RKO (cell line): Measurements from ENCODE around the gene ACSS2.

Source experiments
- DNase-seq: peaks from one replicate; pipeline ENCODE4 v3.0.0-alpha.2; 2016; ENCODE audit warnings: low spot score

The ACSS2 gene

DNA sequence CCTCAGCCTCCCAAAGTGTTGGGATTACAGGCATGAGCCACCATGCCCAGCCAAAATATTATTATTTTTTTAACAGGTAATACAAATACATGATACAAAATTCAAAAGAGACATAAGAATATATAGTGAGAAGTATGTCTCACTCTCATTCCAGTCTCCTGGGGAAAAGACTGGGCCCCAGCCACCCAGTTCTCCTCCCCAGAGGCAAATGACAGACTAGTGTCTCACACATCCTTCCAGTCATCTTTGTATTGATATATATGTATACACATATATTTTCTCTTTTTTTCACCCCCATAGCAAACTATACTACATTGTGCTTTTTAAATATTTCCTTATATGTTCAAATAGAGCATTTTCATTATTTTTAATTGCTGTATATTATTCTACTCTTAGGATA lies 70.9 kb downstream of the ACSS2 start:
- no peak for DNase-seq

DNA sequence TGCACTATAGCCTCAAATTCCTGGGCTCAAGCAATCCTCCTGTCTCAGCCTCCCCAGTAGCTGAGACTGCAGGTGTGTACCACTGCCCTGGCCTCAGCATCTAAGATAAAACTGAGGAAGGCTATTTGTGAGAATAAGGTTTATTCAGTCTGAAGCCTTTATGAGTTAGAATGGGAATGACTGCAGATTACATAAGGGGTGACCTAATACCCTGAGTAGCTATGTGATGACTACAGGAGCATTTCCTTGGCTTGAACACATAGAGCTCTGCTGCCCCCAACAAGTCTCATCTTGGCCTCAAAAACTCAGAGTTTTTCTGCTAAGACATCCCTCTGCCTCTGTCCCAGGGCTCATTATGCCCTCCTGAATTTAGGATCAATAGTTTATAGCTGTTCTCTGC lies 71.6 kb downstream of the ACSS2 start:
- peak; percentile 91 for DNase-seq

DNA sequence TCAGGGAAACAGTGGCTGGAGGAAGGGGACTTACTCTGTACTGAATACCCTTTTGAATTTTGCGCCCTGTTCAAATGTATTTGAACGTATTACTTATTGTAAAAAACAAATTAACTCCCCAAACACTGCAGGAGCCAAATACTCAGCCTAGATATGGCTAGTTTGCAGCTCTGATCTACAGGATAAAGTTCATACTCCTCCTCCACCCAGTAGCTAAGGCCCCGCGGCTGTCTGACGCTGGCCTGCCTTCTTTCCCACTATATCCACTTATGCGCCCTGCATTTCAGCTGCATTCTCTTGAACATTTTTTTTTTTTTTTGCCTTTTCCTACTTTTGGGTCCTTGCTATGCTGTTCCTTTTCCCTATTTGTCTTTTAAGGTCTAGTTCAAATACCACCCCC lies 72.7 kb downstream of the ACSS2 start:
- no peak for DNase-seq

DNA sequence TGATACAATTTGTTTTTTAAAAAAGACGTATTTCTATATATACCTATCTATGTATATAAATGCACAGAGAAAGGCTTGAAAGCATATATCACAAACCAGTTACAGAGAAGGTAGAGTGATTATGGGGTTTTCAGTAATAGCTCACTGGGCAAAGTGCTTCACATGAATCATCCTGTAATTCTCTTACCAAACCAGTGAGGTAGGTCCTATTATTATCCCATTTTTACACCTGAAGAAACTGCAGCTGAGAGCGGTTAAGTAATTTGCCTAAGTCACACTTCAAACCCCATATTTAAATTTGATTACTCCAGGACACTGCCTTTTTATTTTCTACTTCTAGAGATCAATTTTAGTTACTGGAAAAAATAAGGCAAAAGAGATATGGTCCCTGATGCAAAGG lies 74.8 kb downstream of the ACSS2 start:
- no peak for DNase-seq

DNA sequence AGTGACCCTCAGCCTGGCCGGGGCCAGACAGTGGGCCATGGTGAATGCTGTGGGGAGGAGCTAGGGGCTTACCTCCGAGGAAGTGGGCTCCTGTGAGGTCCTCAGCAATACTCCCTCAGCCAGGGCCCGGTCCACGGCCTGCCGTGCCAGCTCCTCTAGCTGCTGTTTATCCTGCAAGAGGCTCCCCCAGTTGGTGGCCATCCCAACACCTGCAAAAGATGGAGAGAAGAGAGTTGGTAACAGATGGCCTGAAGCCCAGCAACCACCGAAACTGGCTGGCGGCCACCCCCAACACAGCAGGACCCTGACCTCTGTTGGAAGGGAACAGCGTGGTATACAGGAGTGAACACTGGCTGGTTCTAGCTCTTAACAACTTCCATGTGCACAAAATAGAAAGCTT lies 75.2 kb downstream of the ACSS2 start:
- no peak for DNase-seq

DNA sequence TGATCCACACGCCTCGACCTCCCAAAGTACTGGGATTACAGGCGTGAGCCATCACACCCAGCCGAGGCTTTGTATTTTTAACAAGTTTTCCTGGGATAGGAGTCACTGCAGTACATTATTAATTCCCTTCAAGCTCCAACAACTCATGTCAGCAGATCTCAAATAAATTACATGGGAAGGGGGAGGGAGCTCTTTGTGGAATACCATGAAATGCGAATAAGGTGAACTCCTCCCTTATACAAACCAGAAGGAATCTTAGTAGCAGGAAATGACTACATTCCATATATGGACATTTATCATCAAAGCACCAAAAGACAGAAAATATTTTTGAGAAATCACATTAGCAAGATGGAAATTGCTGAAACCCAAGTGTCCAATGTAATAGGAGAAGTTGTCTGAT lies 76.3 kb downstream of the ACSS2 start:
- DNase-seq = peak; percentile 31

DNA sequence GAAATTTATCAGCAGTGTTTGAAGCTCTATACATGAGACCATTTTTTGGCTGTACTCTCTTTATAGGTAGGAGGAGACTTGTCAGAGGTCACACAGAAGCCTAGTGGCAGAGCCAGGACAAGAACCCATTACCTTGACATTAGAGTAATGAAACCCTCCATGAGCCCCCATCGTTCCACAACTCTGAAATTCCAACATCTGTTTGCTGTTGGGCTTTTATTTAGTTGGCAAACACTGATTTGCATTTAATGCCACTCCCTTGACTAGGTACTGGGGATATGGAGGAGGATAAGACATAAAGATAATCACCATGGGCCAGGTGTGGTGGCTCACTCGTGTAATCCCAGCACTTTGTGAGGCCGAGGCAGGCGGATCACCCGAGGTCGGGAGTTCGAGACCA lies 77.5 kb downstream of the ACSS2 start:
- DNase-seq = no peak

DNA sequence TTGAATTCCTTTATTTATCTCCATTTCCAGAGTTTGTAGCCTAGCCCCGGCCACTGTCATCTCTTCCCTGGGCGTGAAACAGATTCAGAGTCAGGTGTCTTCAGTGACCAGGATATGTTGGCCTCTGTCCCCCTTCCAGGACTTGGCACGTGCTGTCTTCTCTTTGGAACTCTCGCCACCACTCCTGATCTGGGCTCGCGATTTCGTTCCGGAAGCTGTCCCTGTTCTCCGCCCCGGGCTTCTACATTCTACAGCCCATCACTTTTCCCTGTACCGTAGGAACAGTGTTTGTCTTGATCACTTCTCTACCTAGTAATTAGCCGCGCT lies 78.5 kb downstream of the ACSS2 start:
- DNase-seq = peak; percentile 87

DNA sequence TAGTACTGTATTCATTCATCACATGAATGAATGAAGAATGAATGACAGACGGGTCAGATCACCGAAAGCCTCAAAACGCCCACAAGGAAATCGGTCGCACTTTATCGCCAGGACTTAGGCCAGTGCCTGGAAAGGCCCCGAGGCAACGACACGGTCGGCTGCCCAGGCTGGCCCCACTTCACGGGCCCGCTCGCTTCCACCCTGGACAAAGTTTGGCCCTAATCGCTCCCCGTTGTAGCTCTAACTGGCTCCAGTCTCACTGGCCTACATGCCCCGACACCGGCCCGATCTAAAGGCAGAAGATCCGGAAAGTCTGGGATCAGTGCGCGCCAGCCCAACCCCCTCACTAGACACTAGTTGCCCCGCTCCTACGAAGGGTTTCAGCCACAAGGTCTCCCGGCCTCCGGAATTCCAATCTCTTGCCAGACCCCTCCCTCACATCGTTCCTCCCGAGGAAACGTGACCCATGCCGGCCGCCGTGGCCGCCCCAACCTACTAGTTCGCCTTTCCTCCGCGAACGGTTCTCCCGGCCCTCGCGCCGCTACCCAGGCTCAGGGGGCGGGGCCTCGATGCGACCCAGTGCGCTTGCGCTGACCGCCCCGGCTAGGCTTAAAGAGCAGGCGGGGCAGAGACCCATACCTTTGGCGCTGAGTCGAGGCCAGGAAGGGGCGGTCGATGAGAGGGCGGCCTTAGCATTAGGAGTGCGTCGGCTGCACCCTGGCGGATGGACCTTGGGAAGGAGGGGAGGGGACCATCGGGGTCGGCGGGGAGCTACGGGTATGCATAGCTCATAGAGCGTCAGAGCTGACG lies 79.0 kb downstream of the ACSS2 start, which contains the start of the genes GSS and MYH7B:
Gene GSS (minus strand): TSS at position 576 of the 810 bp plus-strand sequence. CDS start 3,954 bp downstream, outside the sequence.
Gene MYH7B (plus strand): TSS at position 638 of the 810 bp plus-strand sequence. CDS start 22,138 bp downstream, outside the sequence.
- DNase-seq = peak; percentile 97

DNA sequence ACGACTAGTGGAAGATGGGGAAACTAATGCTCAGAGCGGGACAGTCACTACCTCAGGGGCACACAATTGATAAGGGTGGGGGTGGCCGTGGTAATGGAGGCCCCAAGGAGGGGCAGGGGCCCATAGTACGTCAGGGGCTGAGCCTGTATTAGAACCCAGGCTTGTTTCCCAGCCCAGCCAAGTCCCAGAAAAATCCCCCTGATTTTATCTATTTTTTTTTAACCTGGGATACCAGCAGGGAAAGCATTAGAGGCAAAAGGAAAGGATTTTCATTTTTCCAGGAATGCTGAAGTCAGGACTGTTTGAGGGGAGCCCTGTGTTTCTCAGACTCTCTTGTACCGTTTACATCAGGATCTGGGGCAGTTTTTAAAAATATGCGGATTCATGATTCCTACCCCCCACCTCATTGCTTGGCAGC lies 79.6 kb downstream of the ACSS2 start:
- DNase-seq = no peak

DNA sequence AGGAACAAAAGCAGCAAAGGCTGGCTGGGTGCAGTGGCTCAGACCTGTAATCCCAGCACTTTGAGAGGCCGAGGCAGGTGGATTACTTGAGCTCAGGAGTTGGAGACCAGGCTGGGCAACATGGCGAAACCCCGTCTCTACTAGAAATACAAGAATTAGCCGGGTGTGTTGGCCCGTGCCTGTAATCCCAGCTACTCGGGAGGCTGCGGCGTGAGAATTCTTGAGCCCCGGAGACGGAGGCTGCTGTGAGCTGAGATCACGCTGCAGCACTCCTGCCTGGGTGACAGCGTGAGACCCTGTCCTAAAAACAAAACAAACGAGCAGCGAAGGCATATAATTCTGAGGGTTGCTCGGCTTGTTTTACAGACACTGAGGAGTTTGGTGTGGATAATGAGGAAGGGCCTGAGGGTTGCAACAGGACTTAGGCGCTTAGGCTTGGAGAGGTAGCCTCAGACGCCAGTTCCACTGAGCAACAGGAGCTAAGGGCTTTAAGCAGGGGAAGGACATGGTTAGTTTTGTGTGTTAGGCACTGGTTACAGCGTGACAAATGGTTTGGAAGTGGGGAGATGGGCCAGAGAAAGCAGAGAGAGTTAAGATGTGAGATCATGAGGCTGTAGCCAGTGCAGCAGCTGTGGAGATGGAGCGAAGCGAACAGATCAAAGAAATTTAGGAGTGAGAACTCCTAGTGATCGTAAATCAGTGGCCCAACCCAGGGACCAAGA lies 80.5 kb downstream of the ACSS2 start:
- DNase-seq = no peak

DNA sequence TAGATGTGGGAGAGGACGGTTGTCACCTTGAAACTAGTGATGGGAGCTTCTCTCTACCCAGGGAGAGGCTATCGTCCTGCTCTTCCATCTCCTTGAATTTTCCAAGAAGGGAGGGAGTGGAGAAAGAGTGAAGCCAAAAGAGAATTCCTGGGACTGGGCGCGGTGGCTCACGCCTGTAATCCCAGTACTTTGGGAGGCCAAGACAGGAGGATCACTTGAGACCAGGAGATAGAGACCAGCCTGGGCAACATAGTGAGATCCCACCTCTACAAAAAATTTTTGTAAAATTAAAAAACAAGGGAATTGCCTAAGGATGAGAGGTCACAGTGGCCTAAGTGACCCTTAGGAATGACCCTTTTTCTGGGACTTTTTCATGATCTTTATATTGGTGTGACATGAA lies 88.1 kb downstream of the ACSS2 start:
- DNase-seq = no peak

DNA sequence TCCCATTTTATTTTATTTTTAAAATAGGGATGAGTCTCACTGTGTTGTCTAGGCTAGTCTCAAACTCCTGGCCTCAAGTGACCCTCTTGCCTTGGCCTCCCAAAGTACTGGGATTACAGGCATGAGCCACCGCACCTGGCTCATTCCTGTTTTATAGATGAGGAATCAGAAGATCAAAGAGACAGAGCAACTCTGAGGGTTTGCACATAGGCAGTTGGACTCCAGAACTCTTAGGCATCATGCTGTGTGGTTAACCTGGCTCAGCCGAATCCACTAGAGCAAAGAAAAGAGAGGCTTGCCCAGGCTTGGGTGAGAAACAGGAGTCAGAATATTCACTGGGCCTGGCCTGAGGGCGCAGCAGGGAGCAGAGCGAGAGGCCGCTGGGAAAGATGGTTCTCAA lies 88.6 kb downstream of the ACSS2 start:
- DNase-seq = no peak

DNA sequence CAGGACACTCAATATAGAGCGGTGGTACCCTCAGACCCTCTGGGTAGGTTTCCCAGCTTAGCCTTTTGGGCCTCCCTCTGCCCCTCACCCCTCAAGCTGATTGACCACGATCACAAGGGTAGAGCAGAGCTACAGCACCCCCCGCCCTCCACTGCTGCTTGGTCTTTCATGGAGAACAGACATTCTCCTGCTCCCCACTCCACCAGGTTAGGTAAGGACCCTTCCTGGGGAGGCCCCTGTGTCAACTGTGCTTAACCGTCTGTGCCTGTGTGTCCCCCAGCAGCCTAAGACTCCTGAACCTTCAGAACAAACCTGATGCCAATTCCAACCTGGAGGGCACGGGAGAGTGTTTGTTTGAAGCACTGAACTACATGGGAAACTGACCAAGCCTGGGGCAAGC lies 91.0 kb downstream of the ACSS2 start:
- DNase-seq = no peak

DNA sequence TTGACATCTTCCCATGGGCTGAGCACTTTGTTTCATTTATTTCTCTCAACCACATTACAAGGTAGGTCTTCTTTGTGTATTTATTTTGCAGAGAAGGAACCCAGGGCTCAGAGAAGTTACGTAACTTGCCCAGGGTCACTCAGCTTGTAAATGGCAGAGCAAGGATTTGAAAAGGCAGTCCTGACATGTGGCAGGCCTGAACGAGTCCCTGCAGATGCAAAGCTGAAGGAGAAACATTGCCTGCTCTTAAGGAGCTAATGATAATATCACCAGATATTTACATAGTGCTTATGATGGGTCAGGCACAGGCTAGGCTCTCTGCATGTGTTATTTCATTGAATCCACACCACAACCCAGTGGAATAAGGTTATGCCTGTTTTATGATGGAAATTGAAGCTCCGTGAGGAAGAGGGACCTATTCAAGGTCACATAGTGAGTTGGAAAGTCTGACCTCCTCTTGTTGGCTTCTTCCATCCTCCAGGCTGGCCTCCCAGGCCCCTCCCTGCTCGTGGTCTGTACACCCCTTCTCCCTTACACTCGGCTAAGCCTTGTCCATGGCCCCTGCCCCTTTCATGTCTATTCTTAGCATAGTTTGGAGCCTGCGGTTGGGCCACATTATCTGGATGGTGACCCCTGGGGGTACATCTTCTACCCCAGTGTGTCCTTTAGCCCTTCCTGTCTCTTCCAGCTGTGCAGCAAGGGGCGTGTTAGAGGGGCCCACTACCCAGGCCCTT lies 91.8 kb downstream of the ACSS2 start:
- DNase-seq = no peak

DNA sequence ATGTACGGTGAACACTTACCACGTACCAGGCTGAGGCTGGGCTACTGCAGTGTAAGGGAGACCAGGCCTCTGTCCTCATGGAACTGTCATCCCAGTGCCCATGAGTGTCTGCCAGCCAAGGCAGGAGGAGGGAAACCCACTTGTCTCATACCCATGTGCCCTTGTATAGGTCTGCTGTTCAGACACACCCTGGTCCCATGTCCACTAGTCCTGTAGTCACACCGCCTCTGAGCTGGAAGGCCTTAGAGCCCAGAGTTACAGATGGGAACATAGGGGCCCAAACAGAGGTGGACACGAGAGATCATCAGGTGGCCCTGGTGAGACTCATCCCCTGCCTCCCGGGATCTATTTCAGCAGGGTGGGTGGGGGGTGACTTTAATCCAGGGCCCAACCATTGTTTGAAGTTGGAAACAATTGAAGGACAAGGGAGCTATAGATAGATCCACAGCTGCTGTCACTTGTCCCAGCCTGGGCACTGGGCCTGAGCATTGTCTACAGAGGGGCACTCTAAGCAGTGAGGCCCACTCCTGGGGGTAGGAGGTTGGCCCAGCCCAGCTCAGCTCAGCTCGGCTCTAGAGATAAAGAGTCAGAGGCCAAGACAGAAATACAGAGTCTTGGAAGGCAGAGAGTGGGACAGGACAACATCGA lies 93.9 kb downstream of the ACSS2 start:
- no peak for DNase-seq

DNA sequence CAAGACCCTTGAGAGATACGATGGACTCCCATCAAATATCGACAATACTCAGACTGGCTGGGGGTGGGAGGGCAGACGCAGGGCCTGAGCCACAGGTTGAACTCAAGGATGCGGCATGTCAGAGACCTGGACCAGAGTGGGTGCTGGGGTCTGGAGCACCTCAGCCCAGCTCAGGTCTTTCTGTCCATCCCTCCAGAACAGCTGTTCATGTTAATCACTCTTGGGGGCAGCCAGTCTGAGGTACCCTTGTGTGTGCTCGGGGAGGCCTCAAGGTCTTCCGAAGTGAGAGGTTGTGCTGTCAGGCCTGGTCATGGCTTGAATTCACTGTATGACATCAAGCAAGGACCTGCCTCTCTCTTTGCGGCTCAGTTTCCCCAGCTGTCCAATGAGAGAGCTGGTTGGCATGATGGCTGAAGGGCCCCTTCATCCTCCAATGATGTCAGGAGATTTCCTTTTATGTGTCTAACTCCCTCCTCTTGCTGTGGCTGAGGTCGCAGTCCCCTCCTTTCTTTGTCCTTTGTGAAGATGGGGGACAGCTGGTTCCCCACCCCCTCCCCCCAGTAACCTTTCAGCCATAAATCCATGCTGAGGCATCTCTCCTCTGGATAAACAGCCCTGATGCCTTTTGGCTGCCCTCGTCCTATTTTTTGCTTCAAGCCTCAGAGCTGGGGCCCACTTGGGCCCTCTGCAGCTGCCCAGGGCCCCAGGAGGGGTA lies 94.6 kb downstream of the ACSS2 start:
- DNase-seq = no peak

DNA sequence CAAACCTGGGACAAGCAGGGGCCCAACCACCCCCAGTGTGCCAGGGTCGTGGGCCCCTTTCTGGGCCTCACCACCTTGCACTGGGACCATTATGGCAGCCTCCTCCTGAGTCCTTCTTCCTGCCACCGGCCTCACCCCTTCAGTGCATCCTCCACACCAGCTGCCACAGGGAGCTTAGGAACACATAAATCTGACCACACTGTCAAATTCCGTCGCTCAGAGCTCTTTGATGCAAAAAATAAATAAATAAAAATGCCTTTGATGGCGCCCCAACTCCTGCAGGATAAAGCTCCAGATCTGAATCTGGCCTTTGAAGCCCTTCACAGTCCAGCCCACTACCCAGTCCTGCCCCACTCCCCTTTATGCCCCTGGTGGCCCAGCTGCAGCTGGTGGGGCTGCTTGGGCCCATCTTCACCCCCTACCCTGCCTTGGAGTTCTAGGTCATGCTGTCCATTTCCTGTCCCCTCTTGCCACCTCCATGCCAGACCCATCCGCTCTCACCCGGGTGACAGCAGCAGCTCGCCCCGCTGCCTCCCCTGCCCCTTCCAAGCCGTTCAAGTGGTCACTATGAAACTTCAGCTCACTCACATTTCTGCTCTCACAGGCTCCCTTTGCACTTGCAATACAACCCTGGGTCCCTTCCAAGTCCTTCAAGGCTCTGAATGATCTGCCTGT lies 95.3 kb downstream of the ACSS2 start:
- no peak for DNase-seq

DNA sequence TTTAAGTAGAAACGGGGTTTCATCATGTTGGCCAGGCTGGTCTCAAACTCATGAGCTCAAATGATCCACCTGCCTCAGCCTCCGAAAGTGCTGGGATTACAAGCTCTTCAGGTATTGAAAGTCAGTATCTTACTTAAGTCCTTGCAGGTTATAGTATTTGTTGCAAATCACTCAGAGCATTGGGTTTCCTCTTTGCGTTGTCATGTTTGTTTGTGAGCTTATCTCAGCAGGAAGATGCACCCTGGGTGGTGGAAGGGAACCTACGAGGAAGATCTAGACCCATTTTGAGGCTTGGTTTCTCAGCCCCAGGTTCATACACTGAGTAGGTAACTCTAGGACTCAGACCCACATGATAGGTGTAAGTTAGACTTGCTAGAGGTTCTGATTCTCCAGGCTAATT lies 97.8 kb downstream of the ACSS2 start:
- DNase-seq = no peak

DNA sequence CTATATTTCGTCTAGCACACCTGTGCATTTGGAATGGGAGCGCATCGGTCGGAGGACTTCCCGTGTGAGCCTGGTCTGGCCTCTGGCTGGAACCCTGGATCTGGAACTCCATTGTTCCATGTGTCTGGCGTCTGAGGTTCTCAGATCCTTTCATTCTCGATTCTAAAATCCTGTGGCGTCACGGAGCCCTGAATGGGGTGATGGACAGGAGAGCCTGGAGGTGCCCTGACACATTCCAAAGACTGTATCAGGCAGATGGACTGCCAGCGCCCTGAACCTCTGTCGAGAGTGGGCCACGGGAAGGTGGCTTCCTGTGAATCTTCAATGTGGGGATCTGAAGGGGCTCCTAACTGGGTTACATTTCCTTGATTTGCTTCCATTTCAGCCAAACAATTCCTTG lies 99.9 kb downstream of the ACSS2 start:
- no peak for DNase-seq
